HS-27A (cell line): ENCODE data around the gene NRGN.

Experiments used
- DNase-seq: peaks from one replicate; pipeline ENCODE4 v3.0.0-alpha.2; 2012; ENCODE audit warnings: low read depth, missing footprints

The NRGN gene

DNA sequence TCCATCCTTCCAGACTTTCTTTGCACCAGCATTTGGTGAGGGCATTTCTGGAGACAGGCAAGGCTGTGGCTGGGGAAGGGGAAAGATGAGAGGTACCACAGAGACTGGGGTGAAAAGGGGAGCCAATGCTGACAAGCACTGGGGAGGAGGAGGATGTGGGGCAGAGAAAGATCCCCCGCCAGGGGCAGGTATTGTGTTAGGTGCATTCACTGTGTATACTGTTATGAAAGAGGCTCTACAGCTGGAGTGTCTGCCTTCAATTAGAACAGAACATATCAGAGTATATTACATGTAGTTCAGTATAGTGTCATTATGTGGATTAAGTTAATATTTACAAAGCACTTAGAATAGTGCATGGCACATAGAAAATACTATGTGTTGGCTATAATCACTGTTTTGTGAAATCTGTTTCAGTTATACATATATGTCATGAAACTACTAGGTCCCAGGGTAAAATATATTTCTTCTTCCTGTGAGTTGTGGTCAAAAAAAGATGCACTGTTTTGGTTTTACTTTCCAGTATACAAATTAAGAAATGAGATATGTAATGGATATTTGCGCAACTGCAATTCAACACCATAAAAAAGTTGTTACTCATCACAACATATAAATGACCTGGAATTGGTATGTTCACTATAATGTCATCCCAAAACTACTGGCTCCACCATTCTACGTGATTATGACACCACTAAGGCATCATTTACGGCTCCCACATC is 52.0 kb downstream of the NRGN start:
- DNase-seq: no peak

GRCh38 chr11:124793466-124794278 is 53.9 kb downstream of the NRGN start:
- DNase-seq: no peak

DNA sequence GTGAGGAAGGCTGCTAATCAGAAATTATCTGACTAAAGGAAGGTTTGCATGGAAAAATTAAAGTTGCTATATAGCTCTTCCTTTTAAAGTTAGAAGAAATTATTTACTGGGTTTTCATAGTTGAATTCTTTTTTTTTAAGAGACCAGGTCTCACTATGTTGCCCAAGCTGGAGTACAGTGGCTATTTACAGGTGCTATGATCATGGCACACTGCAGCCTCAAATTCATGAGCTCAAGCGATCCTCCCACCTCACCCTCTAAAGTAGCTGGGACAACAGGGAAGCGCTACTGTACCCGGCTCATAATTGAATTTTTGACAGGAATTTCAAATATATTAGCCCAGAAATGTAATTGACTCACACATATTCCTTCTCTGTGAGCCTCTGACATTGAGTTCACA is 56.6 kb downstream of the NRGN start:
- no peak for DNase-seq
